NCI-H2227 (cell line): ENCODE data around the gene GBF1.

Experiments used
- DNase-seq: peaks from one replicate; lab custom pipeline; 2025; ENCODE audit not compliant: unreplicated experiment; lab: John Stamatoyannopoulos, UW

GBF1 gene

DNA sequence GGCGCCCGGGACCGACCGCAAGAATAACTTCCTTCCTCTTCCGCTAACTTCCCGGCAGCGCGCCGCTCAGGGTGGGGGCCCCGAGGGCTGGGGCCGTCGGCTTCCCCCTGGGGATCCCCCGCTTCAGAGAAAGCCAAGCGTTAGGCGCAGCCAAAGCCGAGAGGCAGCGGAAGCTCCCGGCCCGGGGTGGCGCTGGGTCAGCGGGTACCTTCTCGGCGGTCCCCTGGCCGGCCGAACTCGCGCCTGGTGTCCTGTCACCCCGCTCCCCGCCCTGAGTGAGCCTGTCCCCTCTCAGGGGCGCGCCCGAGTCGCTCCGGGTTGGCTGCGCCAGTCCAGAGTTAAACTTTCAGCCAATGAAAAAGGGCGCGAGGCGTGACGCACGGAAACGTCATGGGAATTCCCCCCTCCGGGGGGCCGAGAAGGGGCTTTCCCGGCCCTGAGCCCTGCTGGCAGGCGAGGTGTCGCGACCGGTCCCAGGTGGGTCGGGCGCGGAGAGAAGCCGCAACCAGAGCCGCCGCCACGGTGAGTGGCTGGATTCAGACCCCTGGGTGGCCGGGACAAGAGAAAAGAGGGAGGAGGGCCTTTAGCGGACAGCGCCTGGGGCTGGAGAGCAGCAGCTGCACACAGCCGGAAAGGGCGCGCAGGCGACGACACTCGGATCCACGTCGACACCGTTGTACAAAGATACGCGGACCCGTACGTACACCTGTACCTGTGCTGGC is 148.9 kb downstream of the GBF1 start:
- DNase-seq, result peak; percentile 77

DNA sequence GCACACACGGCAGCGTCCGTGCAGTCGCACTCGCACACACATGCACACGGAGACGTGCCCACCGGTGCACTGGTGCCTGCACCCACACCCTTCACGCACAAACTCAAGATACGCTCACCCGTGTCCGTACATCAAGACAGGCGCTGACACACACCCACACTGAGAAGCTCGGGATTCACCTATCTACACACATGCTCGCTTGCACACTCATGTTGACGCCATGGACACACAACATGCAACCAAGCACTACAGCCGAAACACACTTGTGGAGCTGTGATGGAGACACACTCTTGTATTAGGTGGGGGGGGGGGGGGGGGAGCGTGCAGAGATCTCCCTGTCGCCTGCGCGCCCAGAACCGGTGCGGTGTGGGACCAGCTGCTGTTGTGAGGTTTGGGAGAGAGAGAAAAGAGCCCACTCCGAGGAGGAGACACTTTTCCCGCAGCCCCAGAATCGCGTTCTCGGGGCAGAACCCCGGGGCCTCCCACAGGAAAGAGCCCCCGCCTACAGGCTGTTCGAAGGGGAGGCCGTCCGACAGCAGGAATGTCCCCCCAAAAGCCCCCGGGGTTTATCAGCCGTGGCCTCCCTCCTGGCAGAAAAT is 149.6 kb downstream of the GBF1 start:
- DNase-seq, result no peak

DNA sequence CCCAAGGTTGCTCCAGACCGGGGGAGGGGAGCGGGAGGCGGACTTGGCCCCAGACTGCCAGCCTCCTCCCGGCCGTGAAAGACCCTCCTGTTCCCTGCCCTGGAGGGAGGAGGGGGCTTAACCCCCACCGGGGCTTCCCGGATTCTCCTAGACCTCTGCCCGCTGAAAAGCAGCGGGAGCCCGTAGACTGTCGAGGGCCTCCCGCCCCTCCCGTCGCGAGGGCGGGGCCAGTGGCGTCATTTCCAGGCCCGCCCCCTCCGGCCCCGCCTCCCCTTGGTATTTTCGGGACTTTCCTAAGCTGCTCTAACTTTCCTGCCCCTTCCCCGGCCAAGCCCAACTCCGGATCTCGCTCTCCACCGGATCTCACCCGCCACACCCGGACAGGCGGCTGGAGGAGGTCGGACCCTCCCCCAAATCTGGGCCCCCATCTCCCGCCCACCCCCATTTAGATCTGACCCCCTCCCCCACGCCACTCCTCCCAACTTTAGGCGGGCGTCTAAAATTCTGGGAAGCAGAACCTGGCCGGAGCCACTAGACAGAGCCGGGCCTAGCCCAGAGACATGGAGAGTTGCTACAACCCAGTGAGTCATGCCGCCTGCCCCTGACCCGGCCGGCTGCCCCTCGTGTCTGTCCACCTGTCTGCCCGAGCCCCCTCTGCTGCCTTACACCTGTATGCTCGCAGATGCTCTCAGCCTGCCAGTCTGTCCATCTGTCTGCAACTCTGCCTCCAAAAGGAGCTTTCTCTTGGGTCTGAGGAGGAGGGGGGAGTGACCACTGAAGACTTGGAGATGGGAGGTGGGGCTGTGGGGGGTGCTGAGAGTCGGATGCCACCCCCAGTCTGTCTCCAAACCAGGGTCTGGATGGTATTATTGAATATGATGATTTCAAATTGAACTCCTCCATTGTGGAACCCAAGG is 150.3 kb downstream of the GBF1 start, which contains the start of gene NFKB2:
Gene NFKB2 (plus strand): TSS at position 306 of the 917 bp plus-strand sequence. CDS start 255 bp downstream, at position 561.
- DNase-seq, result peak; percentile 64

- DNase-seq, result no peak
Measured at GRCh38 chr10:102396317-102396650, 151.0 kb downstream of the GBF1 start.

DNA sequence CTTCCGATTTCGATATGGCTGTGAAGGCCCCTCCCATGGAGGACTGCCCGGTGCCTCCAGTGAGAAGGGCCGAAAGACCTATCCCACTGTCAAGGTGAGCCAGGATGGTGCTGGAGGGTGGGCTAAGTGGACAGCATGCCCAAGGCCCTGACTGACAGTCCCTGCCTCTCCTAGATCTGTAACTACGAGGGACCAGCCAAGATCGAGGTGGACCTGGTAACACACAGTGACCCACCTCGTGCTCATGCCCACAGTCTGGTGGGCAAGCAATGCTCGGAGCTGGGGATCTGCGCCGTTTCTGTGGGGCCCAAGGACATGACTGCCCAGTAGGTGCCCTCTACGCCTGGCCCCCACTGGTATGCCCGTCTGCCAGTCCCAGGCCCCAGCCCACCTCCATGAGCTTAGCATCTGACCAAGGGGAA is 151.4 kb downstream of the GBF1 start:
- DNase-seq, result no peak

- DNase-seq, result no peak
Measured at GRCh38 chr10:102397222-102398171, 152.2 kb downstream of the GBF1 start.

DNA sequence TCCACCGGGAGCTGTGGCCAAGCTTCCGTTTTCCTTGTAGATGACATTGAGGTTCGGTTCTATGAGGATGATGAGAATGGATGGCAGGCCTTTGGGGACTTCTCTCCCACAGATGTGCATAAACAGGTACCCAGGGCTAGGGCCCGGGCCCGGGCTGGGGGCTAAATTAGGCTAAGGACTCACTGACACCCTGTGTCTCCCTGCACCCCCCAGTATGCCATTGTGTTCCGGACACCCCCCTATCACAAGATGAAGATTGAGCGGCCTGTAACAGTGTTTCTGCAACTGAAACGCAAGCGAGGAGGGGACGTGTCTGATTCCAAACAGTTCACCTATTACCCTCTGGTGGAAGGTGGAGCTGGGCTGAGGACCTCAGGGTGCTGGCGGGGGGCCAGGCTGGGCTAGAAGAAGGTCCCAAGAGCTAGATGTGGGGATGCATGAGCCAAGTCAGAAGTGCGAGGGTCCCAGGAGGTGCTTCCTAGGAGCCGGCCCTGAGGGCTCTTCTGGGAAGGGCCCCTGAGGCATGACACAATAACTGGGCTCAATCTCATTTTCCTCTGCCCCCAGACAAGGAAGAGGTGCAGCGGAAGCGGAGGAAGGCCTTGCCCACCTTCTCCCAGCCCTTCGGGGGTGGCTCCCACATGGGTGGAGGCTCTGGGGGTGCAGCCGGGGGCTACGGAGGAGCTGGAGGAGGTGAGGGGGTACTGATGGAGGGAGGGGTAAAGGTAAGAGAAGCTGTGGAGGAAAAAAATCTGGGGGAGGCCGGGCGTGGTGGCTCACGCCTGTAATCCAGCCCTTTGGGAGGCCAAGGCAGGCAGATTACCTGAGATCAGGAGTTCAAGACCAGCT is 153.1 kb downstream of the GBF1 start:
- DNase-seq, result no peak

GRCh38 chr10:102399217-102400021 is 154.1 kb downstream of the GBF1 start:
- peak; percentile 89 for DNase-seq

DNA sequence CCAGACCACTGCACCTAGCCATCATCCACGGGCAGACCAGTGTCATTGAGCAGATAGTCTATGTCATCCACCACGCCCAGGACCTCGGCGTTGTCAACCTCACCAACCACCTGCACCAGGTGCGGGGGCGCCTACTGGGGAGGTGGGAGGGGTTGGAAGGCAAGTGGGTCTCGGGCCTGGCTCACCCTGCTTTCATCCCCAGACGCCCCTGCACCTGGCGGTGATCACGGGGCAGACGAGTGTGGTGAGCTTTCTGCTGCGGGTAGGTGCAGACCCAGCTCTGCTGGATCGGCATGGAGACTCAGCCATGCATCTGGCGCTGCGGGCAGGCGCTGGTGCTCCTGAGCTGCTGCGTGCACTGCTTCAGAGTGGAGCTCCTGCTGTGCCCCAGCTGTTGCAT is 154.7 kb downstream of the GBF1 start:
- no peak for DNase-seq

DNA sequence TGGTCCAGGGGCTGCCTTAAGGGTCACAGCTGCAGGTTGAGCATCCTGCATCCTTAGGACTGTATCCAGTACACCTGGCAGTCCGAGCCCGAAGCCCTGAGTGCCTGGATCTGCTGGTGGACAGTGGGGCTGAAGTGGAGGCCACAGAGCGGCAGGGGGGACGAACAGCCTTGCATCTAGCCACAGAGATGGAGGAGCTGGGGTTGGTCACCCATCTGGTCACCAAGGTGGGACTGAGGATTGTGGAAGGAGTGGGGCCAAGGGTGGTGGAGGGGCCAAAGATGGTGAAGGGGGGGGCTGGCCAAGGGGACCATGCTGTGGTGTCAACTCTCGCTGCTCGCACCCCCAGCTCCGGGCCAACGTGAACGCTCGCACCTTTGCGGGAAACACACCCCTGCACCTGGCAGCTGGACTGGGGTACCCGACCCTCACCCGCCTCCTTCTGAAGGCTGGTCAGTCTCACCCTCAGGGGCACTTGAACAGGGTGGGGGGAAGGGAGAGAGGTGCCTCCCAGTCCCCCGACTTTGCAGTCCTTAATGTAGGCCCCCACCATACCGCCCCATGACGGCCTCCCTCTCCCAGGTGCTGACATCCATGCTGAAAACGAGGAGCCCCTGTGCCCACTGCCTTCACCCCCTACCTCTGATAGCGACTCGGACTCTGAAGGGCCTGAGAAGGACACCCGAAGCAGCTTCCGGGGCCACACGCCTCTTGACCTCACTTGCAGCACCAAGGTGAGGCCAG is 155.4 kb downstream of the GBF1 start:
- DNase-seq, result no peak

DNA sequence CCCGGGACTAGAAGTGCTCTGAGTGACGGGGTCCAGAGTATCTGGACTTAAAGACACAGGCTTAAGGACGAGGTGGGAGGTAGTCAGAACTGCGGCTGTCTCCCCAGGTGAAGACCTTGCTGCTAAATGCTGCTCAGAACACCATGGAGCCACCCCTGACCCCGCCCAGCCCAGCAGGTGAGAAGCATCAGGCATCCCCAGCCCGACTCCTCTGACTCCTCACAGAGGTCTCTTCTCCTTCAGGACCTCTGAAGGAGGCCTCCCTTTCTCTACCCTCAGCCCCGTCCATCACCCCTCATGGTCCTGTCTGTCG is 156.0 kb downstream of the GBF1 start:
- DNase-seq, result no peak

DNA sequence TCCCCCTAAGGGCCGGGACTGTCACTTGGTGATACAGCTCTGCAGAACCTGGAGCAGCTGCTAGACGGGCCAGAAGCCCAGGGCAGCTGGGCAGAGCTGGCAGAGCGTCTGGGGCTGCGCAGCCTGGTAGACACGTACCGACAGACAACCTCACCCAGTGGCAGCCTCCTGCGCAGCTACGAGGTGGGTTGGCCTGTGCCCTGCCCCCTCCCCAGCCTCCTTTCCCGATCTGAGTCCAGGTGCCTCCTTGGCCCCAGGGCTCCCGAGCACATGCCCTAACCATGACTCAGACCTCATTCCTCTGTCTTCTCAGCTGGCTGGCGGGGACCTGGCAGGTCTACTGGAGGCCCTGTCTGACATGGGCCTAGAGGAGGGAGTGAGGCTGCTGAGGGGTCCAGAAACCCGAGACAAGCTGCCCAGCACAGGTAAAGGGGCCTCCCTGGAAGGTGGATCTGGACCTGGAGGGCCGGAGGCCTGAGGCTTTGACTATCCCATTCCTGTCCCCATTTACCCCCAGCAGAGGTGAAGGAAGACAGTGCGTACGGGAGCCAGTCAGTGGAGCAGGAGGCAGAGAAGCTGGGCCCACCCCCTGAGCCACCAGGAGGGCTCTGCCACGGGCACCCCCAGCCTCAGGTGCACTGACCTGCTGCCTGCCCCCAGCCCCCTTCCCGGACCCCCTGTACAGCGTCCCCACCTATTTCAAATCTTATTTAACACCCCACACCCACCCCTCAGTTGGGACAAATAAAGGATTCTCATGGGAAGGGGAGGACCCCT is 156.6 kb downstream of the GBF1 start:
- DNase-seq, result no peak

- no peak for DNase-seq
Measured at GRCh38 chr10:102402512-102402896, 157.2 kb downstream of the GBF1 start.

DNA sequence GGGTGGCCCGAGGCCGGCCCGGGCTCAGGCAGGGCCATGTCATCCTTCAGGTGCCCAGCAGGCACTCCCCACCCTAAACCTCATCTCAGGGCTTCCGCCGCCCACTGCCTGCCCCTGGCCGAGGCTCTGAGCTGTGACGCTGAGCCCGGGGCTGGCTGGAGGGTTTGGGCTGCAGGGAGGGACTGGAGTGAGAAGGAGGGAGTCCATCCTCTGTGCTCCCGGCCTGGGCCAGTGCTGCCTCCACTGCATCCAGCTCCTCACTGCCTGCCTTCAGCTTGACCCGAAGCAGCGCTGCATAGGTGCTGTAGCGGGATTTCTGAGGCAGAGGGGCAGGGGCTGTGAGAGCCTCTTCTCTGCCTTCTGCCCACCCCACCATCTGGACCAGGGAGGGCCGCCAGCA is 157.8 kb downstream of the GBF1 start:
- no peak for DNase-seq

- DNase-seq, result no peak
Measured at GRCh38 chr10:102404361-102405107, 159.2 kb downstream of the GBF1 start.

GRCh38 chr10:102405108-102405571 is 159.8 kb downstream of the GBF1 start:
- DNase-seq, result no peak

GRCh38 chr10:102405632-102406031 is 160.3 kb downstream of the GBF1 start:
- DNase-seq, result no peak
